Nephron (organoid): Measurements from ENCODE around the gene B4GALNT3.

ENCODE experiments used
- H3K27ac Mint-ChIP-seq, 3 experiments: 2 replicates each; pipeline ENCODE4 v1.8.0; 2020; ENCODE audit warnings: mixed read lengths in 3 of 3, mild to moderate bottlenecking in 2 of 3, moderate library complexity in 1 of 3
- H3K27me3 Mint-ChIP-seq: 2 replicates; pipeline ENCODE4 v1.8.0; 2021; ENCODE audit warnings: low read depth, mild to moderate bottlenecking, moderate library complexity, mixed read lengths
- H3K36me3 Mint-ChIP-seq: 2 replicates; pipeline ENCODE4 v1.8.0; 2020; ENCODE audit warnings: low read depth, mixed read lengths
- H3K4me1 Mint-ChIP-seq: 2 replicates; pipeline ENCODE4 v1.8.0; 2020; ENCODE audit warnings: mixed read lengths
- H3K4me3 Mint-ChIP-seq, 3 experiments: 2 replicates each; pipeline ENCODE4 v1.8.0; 2020; ENCODE audit warnings: mild to moderate bottlenecking in 3 of 3, mixed read lengths in 3 of 3, moderate library complexity in 2 of 3
- H3K9me3 Mint-ChIP-seq: 2 replicates; pipeline ENCODE4 v1.8.0; 2020; ENCODE audit warnings: mixed read lengths
- TF ChIP-seq, protein P1 (sequence below), 3 experiments: fragments of 200-600 bp; sonication (generic); IDR thresholded peaks; one replicate each; pipeline ENCODE4 v1.5.0; 2021; ENCODE audit warnings: antibody characterized with exemption in 3 of 3; ENCODE audit not compliant: unreplicated experiment in 3 of 3

Gene B4GALNT3

DNA sequence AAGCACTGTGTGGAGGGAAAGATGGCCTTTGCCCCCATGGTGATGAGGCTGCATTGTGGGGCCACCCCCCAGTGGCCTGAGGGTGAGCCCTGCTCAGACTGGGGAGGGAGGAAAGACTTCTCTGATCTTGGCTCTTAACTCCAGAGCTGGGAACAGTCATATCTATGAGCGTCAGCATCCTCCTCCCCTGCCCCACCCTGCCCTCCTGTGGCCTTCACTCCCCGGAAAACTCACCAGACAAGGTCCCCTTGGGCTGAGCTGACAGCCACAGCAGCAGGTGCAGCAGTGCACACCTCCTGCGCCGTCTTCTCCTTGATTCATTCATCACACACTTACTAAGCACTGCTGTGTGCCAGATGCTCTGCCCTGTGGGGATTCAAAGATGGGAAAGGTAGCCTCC is 98.8 kb downstream of the B4GALNT3 start:
- Mint-ChIP-seq H3K4me1 (peaks cover 19% of the 10 kb centered on the region), H3K9me3 (peaks cover 2% of the 10 kb centered on the region), H3K27me3 (peaks cover 24% of the 10 kb centered on the region), H3K27ac (no peak overlapping the region), H3K4me3 (no peak overlapping the region), H3K36me3 (peaks cover 3% of the 10 kb centered on the region)
- TF ChIP-seq, protein P1, sequence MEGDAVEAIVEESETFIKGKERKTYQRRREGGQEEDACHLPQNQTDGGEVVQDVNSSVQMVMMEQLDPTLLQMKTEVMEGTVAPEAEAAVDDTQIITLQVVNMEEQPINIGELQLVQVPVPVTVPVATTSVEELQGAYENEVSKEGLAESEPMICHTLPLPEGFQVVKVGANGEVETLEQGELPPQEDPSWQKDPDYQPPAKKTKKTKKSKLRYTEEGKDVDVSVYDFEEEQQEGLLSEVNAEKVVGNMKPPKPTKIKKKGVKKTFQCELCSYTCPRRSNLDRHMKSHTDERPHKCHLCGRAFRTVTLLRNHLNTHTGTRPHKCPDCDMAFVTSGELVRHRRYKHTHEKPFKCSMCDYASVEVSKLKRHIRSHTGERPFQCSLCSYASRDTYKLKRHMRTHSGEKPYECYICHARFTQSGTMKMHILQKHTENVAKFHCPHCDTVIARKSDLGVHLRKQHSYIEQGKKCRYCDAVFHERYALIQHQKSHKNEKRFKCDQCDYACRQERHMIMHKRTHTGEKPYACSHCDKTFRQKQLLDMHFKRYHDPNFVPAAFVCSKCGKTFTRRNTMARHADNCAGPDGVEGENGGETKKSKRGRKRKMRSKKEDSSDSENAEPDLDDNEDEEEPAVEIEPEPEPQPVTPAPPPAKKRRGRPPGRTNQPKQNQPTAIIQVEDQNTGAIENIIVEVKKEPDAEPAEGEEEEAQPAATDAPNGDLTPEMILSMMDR (IDR thresholded peaks at IDR 0.05; ENCODE audit: unreplicated experiment in 3 of 3), result no peak

DNA sequence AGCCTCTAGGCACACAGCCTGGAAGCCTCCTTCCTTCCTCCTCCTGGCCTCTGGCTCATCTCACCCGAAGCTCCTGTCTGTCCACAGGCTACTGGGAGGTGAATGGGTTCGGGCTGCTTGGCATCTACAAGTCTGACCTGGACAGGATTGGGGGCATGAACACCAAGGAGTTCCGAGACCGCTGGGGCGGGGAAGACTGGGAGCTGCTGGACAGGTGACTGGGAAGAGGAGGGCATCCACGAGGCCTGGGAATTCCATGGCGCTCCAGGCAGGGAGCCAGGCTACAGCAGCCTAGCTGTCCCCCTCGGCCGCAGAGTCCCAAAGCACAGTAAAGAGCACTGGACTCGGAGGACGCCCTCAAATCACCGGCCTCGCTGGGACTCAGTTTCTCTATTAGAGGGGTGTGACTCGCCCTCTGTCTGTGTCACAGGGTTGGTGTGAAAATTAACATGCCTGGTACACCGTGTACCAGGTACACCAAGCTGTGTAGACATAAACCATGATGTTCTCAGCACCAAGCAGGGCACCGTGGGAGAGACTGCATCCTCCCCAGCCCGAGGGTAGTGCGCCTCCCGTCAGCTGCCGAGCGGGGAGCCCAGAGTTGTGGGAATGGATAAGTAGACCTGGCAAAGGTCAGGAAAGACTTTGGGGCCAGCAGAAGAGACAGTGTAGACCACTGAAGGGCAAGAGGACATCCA is 99.6 kb downstream of the B4GALNT3 start:
- TF ChIP-seq, protein P1 (IDR thresholded peaks at IDR 0.05; ENCODE audit: unreplicated experiment in 3 of 3), result no peak
- Mint-ChIP-seq H3K27ac (peak overlapping the region in 1 of 3 experiments; percentile 50), H3K36me3 (peaks cover 3% of the 10 kb centered on the region), H3K9me3 (peaks cover 2% of the 10 kb centered on the region), H3K27me3 (peaks cover 24% of the 10 kb centered on the region), H3K4me3 (no peak overlapping the region), H3K4me1 (peaks cover 19% of the 10 kb centered on the region)

DNA sequence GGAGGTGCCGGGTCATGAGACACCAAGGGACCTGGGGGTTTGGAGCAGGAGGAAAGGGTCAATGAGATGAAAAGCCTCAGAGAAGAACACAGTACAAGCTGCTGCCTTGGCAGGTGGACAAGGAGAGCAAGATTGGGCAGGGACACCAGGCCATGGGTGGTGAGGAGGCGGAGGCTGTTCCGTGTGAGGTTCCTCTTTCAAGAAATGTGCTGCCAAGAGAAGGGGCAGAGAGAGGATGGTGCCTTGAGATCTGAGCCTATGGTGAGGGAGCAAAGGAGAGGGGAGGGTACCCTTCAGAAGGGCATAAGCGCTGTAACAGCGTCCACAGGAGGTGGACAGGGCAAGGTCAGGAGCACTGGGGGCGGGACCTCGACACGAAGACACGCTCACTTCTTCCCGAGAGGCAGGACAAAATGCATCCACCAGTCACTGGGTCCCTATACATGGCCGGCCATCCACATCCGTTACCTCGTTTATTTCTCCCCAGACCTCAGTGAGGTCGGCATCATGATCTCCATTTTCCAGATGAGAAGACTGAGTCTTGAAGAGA is 100.2 kb downstream of the B4GALNT3 start:
- Mint-ChIP-seq H3K36me3 (peaks cover 3% of the 10 kb centered on the region), H3K4me1 (peaks cover 19% of the 10 kb centered on the region), H3K27ac (peak overlapping the region in 1 of 3 experiments; percentile 50), H3K27me3 (peaks cover 24% of the 10 kb centered on the region), H3K9me3 (peaks cover 2% of the 10 kb centered on the region), H3K4me3 (no peak overlapping the region)
- TF ChIP-seq, protein P1 (IDR thresholded peaks at IDR 0.05; ENCODE audit: unreplicated experiment in 3 of 3), result no peak

- Mint-ChIP-seq H3K4me3 (no peak overlapping the region), H3K4me1 (peaks cover 15% of the 10 kb centered on the region), H3K27ac (no peak overlapping the region), H3K36me3 (no peaks in the 10 kb centered on the region), H3K27me3 (peaks cover 24% of the 10 kb centered on the region), H3K9me3 (no peaks in the 10 kb centered on the region)
- TF ChIP-seq, protein P1 (IDR thresholded peaks at IDR 0.05; ENCODE audit: unreplicated experiment in 3 of 3), result no peak
These were observed 101.1 kb downstream of the B4GALNT3 start for GRCh38 chr12:560691-561390.

DNA sequence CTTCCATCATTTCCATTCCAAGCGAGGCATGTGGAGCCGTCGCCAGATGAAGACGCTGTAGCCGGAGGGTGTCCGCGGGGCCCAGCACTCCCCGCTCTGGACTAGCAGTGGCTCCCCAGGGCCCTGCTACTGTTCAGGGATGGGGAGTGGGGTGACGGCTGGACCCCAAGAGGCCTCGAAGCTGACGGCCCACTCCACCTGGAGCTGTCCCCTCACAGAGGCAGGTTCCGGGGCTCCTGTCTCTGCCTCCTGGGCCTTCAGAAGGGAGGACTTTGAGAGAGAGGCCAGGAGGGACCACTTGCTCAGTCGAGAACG is 101.6 kb downstream of the B4GALNT3 start:
- TF ChIP-seq, protein P1 (IDR thresholded peaks at IDR 0.05; ENCODE audit: unreplicated experiment in 3 of 3), result no peak
- Mint-ChIP-seq H3K4me1 (peaks cover 15% of the 10 kb centered on the region), H3K9me3 (no peaks in the 10 kb centered on the region), H3K27ac (no peak overlapping the region), H3K36me3 (no peaks in the 10 kb centered on the region), H3K27me3 (peaks cover 24% of the 10 kb centered on the region), H3K4me3 (no peak overlapping the region)
